HCT116 (cell line): ENCODE results near the gene NUP133.

Experiments
- CTCF ChIP-seq, 3 experiments: fragments of 200-600 bp in 1 of 3; sonication (generic) in 1 of 3; IDR thresholded peaks in 2 of 3; conservative IDR thresholded peaks in 1 of 3; 2 replicates each; pipeline ENCODE4 v1.5.1; 2012 to 2017; ENCODE audit warnings: low read depth in 2 of 3, low read length in 2 of 3, antibody characterized with exemption in 1 of 3, borderline replicate concordance in 1 of 3, control low read depth in 1 of 3, mild to moderate bottlenecking in 1 of 3, mixed read lengths in 1 of 3, mixed run types in 1 of 3, moderate library complexity in 1 of 3; ENCODE audit not compliant: insufficient read depth in 1 of 3
- JUND ChIP-seq: IDR thresholded peaks from 2 replicates; pipeline ENCODE4 v1.6.1; 2012
- MAX ChIP-seq: IDR thresholded peaks from 2 replicates; pipeline ENCODE4 v1.6.1; 2012
- POLR2A ChIP-seq: IDR thresholded peaks from 2 replicates; pipeline ENCODE4 v1.7.0; 2011; ENCODE audit warnings: borderline replicate concordance; ENCODE audit not compliant: insufficient read depth, insufficient read length; ENCODE audit errors: extremely low read depth
- POLR2AphosphoS5 ChIP-seq: IDR thresholded peaks from 2 replicates; pipeline ENCODE4 v1.6.1; 2011; ENCODE audit warnings: mild to moderate bottlenecking, low read depth, low read length, moderate library complexity
- REST ChIP-seq: IDR thresholded peaks from 2 replicates; pipeline ENCODE4 v1.6.1; 2012; ENCODE audit warnings: low read depth
- SIN3A ChIP-seq: IDR thresholded peaks from 2 replicates; pipeline ENCODE4 v1.6.1; 2012; ENCODE audit warnings: low read depth
- SP1 ChIP-seq: IDR thresholded peaks from 2 replicates; pipeline ENCODE4 v1.6.1; 2012; ENCODE audit warnings: low read depth
- ZNF274 ChIP-seq: fragments of 200-500 bp; sonication (Bioruptor generic); IDR thresholded peaks from 2 replicates; pipeline ENCODE4 v1.6.1; 2014; ENCODE audit warnings: mild to moderate bottlenecking, low read depth, low read length, inconsistent platforms

DNA sequence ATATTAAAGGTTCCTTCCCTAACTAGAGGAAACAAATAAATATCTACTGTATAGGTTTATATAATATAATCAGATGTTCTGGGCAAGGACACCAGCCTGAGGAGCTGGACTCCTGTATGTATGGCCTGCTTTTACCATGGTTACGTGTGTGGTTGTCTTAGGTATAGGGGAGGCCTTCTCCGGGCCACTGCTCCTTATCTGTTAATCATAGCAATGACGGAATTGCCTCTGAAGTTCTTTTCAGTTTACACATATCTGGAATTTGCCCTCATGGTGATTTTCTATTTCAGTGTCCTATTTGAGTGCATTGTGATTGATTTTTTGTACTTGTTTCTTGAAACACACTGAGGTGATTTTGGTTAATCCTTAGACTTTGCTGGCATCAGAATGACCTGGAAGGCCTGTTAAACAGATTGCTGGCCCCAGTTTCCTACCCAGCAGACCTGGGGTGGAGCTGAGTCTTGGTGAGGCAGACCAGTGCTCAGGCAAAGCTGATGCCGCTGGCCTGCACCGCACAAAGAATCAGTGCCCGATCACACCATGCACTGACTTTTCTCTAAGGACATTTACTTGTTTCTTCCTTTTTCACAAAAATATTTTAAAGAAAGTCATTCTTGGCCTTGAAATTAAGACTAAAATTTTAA is 31.8 kb upstream of the NUP133 start:
- TF ChIP-seq SP1 (no peak), POLR2A (no peak), CTCF (IDR thresholded peaks at IDR 0.05 in 2 of 3, conservative IDR thresholded peaks at IDR 0.05 in 1 of 3; ENCODE audit: borderline replicate concordance in 1 of 3, insufficient read depth in 1 of 3, low read depth in 2 of 3, low read length in 2 of 3) (no peak), POLR2AphosphoS5 (no peak), REST (no peak), SIN3A (no peak), MAX (no peak), JUND (no peak), ZNF274 (no peak)
